GM12872 (cell line): ENCODE results near the gene FCRL4.

Experiments
- CTCF ChIP-seq: IDR thresholded peaks from 3 replicates; pipeline ENCODE4 v1.5.1; 2011; ENCODE audit warnings: low read depth, mild to moderate bottlenecking, low read length, moderate library complexity; ENCODE audit not compliant: insufficient read depth

The FCRL4 gene

GRCh38 chr1:157597959-157598667 lies at the start of gene FCRL4:
TSS of gene FCRL4 (minus strand) at chr1:157598085. CDS start at chr1:157597944, 141 bp downstream.
- TF ChIP-seq CTCF = no peak

GRCh38 chr1:157646144-157646543 lies 48.3 kb upstream of the FCRL4 start:
- no peak for TF ChIP-seq CTCF

GRCh38 chr1:157641177-157641576 lies 43.3 kb upstream of the FCRL4 start:
- TF ChIP-seq CTCF = no peak

- TF ChIP-seq CTCF = no peak
Measured at GRCh38 chr1:157639800-157640199, 41.9 kb upstream of the FCRL4 start.

- no peak for TF ChIP-seq CTCF
Measured at GRCh38 chr1:157628773-157629172, 30.9 kb upstream of the FCRL4 start.

GRCh38 chr1:157626099-157626498 lies 28.2 kb upstream of the FCRL4 start:
- TF ChIP-seq CTCF = peak; percentile 76

- TF ChIP-seq CTCF = no peak
Measured at GRCh38 chr1:157624471-157624870, 26.6 kb upstream of the FCRL4 start.
